Kidney (tissue), 14 donors: ENCODE results near the gene KCNG2. TPM values are rescaled to one million over a fixed set of nuclear protein-coding genes. Genes with fewer than 3 reads are reported as not detected.
"Not testable (repeated sequence)": the region's sequence is repeated elsewhere in the genome, so short reads cannot be mapped to it uniquely, and the experiment has no call there.

Source experiments
- DNase-seq, 5 donors: peaks; one replicate each; pipeline ENCODE4 v3.0.0-alpha.2; 2013 to 2020
- FAIRE-seq: peaks from 2 replicates; lab custom pipeline; 2012; peaks lifted over from hg19 to GRCh38; lab: Jason Lieb, UNC
- H3K27ac ChIP-seq, 2 donors: one replicate each; pipeline ENCODE4 v1.7.0; 2013; ENCODE audit warnings: low read depth in 2 of 2, low read length in 2 of 2, inconsistent platforms in 1 of 2
- H3K27me3 ChIP-seq: one replicate; pipeline ENCODE4 v1.7.1; 2013; ENCODE audit warnings: low read length, inconsistent platforms; ENCODE audit not compliant: control insufficient read depth, insufficient read depth
- H3K36me3 ChIP-seq, 3 donors: one replicate each; pipeline versions ENCODE4 v1.7.0 to v1.7.1; 2013; ENCODE audit warnings: low read length in 3 of 3, control low read depth in 1 of 3, inconsistent platforms in 1 of 3; ENCODE audit not compliant: insufficient read depth in 3 of 3, control insufficient read depth in 2 of 3
- H3K4me1 ChIP-seq, 3 donors: one replicate each; pipeline versions ENCODE4 v1.7.0 to v1.7.1; 2013; ENCODE audit warnings: low read length in 3 of 3, inconsistent platforms in 1 of 3, low read depth in 1 of 3; ENCODE audit not compliant: control insufficient read depth in 2 of 3, insufficient read depth in 2 of 3
- H3K4me3 ChIP-seq, 3 donors: one replicate each; pipeline versions ENCODE4 v1.7.0 to v1.8.1; 2013; ENCODE audit warnings: low read length in 3 of 3, control low read depth in 1 of 3, inconsistent platforms in 1 of 3
- H3K9ac ChIP-seq, 3 donors: one replicate each; pipeline versions ENCODE4 v1.7.0 to v1.7.1; 2013; ENCODE audit warnings: low read length in 3 of 3, control low read depth in 1 of 3, inconsistent platforms in 1 of 3
- H3K9me3 ChIP-seq, 3 donors: one replicate each; pipeline versions ENCODE4 v1.7.0 to v1.7.1; 2013; ENCODE audit warnings: low read length in 3 of 3, control low read depth in 1 of 3, inconsistent platforms in 1 of 3; ENCODE audit not compliant: control insufficient read depth in 2 of 3, insufficient read depth in 1 of 3
- CTCF ChIP-seq: IDR thresholded peaks from 3 replicates; pipeline ENCODE4 v1.5.1; 2012; ENCODE audit warnings: mild to moderate bottlenecking, moderate library complexity, borderline replicate concordance; ENCODE audit not compliant: insufficient read depth; ENCODE audit errors: extremely low read depth
- intact Hi-C: fragments of 100-400 bp; cut with DNase I; formaldehyde crosslinking; loops from one replicate; pipeline ENCODE4 v1.11.1; 2022
- polyA plus RNA-seq: library from polyadenylated mRNA; stranded (reverse); fragments of 350-450 nt; fragmentation: Illumina TruSeq; extraction: RNeasy Lipid Tissue Mini Kit (QIAGEN cat#74804); gene quantifications from one replicate; pipeline ENCODE4 v1.2.3, GENCODE V29; 2014; ENCODE audit warnings: low read depth, low replicate concordance; ENCODE audit not compliant: insufficient read depth
- total RNA-seq: library from RNA; stranded (reverse); fragmentation: NEBNext Ultra II Directional; extraction: Animal tissue kit (Norgen Biotek cat#: 25700); gene quantifications from one replicate; pipeline ENCODE4 v1.2.1, GENCODE V29; 2021
- donor health status: control.
- donor health status: control.
- donor health status: control.
- donor health status: control.
- donor health status: control.
- donor health status: DM: yes; HTN: yes; CAD: no.
- donor health status: Normal renal cell carcinoma (clear cell type).

The KCNG2 gene
- total and polyA plus RNA-seq, 2 donors from 2014 or later = 0.76 TPM; not detected in 1

- Histone ChIP-seq H3K4me1 (peaks cover 0 to 6% (median 5%) of the 10 kb centered on the region in 3 donors), H3K4me3 (no peak overlapping the region), H3K9ac (no peak overlapping the region), H3K27ac (no peak overlapping the region), H3K36me3 (peaks cover 0 to 7% (median 6%) of the 10 kb centered on the region in 3 donors), H3K9me3 (no peaks in the 10 kb centered on the region), H3K27me3 (no peaks in the 10 kb centered on the region)
- DNase-seq (peak in 4 of 5 donors; percentile 50 to 73 (median 56)), FAIRE-seq (no peak)
- intact Hi-C loops = no loop called here
- TF ChIP-seq CTCF = no peak
These were observed 48.2 kb upstream of the KCNG2 start for GRCh38 chr18:79749251-79750191.

- Histone ChIP-seq H3K27ac (no peak overlapping the region), H3K27me3 (no peaks in the 10 kb centered on the region), H3K36me3 (peaks cover 0 to 14% (median 8%) of the 10 kb centered on the region in 3 donors), H3K9ac (no peak overlapping the region), H3K4me1 (peaks cover 0 to 6% (median 5%) of the 10 kb centered on the region in 3 donors), H3K9me3 (no peaks in the 10 kb centered on the region), H3K4me3 (no peak overlapping the region)
- TF ChIP-seq CTCF = no peak
- DNase-seq = peak in 4 of 5 donors; percentile 36 to 58 (median 48)
- no peak for FAIRE-seq
- intact Hi-C loops = no loop called here
These were observed 46.7 kb upstream of the KCNG2 start for GRCh38 chr18:79750980-79751571.

GRCh38 chr18:79751918-79752578 lies 45.7 kb upstream of the KCNG2 start:
- H3K27me3 ChIP-seq, H3K27ac ChIP-seq, H3K4me1 ChIP-seq, H3K4me3 ChIP-seq, H3K9ac ChIP-seq, FAIRE-seq, intact Hi-C loops, H3K9me3 ChIP-seq: not testable (repeated sequence)
- peak in 1 of 5 donors; percentile 3 for DNase-seq
- H3K36me3 ChIP-seq = peaks cover 0 to 14% (median 8%) of the 10 kb centered on the region in 3 donors

- H3K27ac ChIP-seq, H3K9ac ChIP-seq, intact Hi-C loops, H3K4me3 ChIP-seq, DNase-seq, FAIRE-seq, H3K4me1 ChIP-seq, H3K9me3 ChIP-seq, H3K27me3 ChIP-seq: not testable (repeated sequence)
- H3K36me3 ChIP-seq = peaks cover 0 to 14% (median 8%) of the 10 kb centered on the region in 3 donors
These were observed 44.8 kb upstream of the KCNG2 start for GRCh38 chr18:79752946-79753345.
